GM12878 (cell line): Measurements from ENCODE around the gene TMEM163.

Source experiments
- ESRRA ChIP-seq: IDR thresholded peaks from 2 replicates; pipeline ENCODE4 v1.6.1; 2012; ENCODE audit warnings: mild to moderate bottlenecking, low read length, improper control_type of control experiment
- HDGF ChIP-seq: fragments of 450-650 bp; IDR thresholded peaks from 2 replicates; pipeline ENCODE4 v1.6.1; 2016; ENCODE audit warnings: antibody characterized with exemption
- TF ChIP-seq, protein P1 (sequence below): IDR thresholded peaks from 2 replicates; pipeline ENCODE4 v1.6.1; 2012; ENCODE audit warnings: mild to moderate bottlenecking, low read depth, low read length
- TF ChIP-seq, protein P2 (sequence below), 3 experiments: IDR thresholded peaks in 2 of 3; conservative IDR thresholded peaks in 1 of 3; 2 replicates each; pipeline ENCODE4 v1.5.1; 2011; ENCODE audit warnings: low read depth in 3 of 3, low read length in 3 of 3, mild to moderate bottlenecking in 3 of 3, control low read depth in 2 of 3, moderate library complexity in 2 of 3, inconsistent platforms in 1 of 3, mixed read lengths in 1 of 3; ENCODE audit not compliant: control insufficient read depth in 2 of 3, insufficient read depth in 1 of 3; ENCODE audit errors: extremely low read depth in 1 of 3

DNA sequence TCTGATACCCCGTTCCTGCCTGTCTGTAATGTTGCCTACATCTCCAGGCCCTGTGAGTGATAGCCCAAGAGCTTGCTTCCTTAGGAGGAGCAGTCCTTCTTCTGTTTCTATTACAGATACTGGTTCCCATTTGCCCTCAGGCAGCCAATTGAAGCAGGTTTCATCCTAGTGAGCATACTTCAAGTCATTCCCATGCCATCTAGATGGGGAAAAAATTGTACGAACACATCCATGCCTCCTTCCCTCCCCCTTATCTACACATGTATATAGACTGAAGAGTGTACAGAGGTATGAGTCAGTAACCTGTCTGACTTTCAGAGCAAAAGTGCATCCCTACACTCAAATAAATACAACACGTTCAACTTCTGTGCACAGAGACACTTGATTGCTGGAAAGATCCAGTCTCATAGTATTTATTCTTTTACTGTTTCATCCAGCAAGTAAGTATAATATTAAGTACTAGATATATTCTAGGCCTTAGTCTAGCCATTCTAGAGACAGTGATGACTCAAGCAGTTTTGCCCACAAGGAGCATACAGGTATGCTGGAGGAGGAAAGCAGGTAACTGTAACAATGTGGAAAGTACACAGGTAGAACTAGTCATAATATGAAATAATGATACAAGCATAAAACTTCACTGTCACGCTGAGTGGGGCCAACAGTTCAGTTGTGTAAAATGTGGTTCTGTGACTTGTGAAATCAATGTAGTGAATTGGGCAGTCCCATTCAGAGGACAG, 311.5 kb downstream of the TMEM163 start:
- TF ChIP-seq, protein P1, sequence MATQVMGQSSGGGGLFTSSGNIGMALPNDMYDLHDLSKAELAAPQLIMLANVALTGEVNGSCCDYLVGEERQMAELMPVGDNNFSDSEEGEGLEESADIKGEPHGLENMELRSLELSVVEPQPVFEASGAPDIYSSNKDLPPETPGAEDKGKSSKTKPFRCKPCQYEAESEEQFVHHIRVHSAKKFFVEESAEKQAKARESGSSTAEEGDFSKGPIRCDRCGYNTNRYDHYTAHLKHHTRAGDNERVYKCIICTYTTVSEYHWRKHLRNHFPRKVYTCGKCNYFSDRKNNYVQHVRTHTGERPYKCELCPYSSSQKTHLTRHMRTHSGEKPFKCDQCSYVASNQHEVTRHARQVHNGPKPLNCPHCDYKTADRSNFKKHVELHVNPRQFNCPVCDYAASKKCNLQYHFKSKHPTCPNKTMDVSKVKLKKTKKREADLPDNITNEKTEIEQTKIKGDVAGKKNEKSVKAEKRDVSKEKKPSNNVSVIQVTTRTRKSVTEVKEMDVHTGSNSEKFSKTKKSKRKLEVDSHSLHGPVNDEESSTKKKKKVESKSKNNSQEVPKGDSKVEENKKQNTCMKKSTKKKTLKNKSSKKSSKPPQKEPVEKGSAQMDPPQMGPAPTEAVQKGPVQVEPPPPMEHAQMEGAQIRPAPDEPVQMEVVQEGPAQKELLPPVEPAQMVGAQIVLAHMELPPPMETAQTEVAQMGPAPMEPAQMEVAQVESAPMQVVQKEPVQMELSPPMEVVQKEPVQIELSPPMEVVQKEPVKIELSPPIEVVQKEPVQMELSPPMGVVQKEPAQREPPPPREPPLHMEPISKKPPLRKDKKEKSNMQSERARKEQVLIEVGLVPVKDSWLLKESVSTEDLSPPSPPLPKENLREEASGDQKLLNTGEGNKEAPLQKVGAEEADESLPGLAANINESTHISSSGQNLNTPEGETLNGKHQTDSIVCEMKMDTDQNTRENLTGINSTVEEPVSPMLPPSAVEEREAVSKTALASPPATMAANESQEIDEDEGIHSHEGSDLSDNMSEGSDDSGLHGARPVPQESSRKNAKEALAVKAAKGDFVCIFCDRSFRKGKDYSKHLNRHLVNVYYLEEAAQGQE, result no peak
- TF ChIP-seq, protein P2, sequence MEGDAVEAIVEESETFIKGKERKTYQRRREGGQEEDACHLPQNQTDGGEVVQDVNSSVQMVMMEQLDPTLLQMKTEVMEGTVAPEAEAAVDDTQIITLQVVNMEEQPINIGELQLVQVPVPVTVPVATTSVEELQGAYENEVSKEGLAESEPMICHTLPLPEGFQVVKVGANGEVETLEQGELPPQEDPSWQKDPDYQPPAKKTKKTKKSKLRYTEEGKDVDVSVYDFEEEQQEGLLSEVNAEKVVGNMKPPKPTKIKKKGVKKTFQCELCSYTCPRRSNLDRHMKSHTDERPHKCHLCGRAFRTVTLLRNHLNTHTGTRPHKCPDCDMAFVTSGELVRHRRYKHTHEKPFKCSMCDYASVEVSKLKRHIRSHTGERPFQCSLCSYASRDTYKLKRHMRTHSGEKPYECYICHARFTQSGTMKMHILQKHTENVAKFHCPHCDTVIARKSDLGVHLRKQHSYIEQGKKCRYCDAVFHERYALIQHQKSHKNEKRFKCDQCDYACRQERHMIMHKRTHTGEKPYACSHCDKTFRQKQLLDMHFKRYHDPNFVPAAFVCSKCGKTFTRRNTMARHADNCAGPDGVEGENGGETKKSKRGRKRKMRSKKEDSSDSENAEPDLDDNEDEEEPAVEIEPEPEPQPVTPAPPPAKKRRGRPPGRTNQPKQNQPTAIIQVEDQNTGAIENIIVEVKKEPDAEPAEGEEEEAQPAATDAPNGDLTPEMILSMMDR (IDR thresholded peaks at IDR 0.05 in 2 of 3, conservative IDR thresholded peaks at IDR 0.05 in 1 of 3; ENCODE audit: control insufficient read depth in 2 of 3, extremely low read depth in 1 of 3, insufficient read depth in 1 of 3, low read depth in 3 of 3, low read length in 3 of 3), result no peak
- TF ChIP-seq HDGF, result no peak
- no peak for TF ChIP-seq ESRRA
